H9 (cell line): Measurements from ENCODE around the gene VAV2. TPM values are rescaled to one million over a fixed set of nuclear protein-coding genes. Genes with fewer than 3 reads are reported as not detected.

Experiments
- DNase-seq: peaks from one replicate; pipeline ENCODE4 v3.0.0-alpha.2; 2017
- H2AFZ ChIP-seq: one replicate; pipeline ENCODE4 v1.6.1; 2013; ENCODE audit warnings: mild to moderate bottlenecking, low read length, control low read depth, moderate library complexity
- H2AK5ac ChIP-seq: 2 replicates; pipeline ENCODE4 v1.6.1; 2013; ENCODE audit warnings: low read length, control low read depth, mixed read lengths; ENCODE audit not compliant: insufficient read length
- H2BK120ac ChIP-seq: one replicate; pipeline ENCODE4 v1.6.1; 2013; ENCODE audit warnings: low read depth, mild to moderate bottlenecking, low read length, control low read depth, inconsistent platforms; ENCODE audit not compliant: poor library complexity, severe bottlenecking
- H2BK12ac ChIP-seq: 2 replicates; pipeline ENCODE4 v1.6.1; 2013; ENCODE audit warnings: low read length, control low read depth, mixed read lengths, low read depth; ENCODE audit not compliant: insufficient read length
- H2BK15ac ChIP-seq: 2 replicates; pipeline ENCODE4 v1.6.1; 2013; ENCODE audit warnings: low read depth, low read length, control low read depth
- H2BK20ac ChIP-seq: one replicate; pipeline ENCODE4 v1.6.1; 2013; ENCODE audit warnings: low read depth, mild to moderate bottlenecking, low read length, control low read depth, inconsistent platforms; ENCODE audit not compliant: poor library complexity, severe bottlenecking
- H2BK5ac ChIP-seq: 2 replicates; pipeline ENCODE4 v1.6.1; 2013; ENCODE audit warnings: low read length, control low read depth, mixed read lengths; ENCODE audit not compliant: insufficient read length
- H3K14ac ChIP-seq: 2 replicates; pipeline ENCODE4 v1.6.1; 2013; ENCODE audit warnings: low read length, control low read depth; ENCODE audit not compliant: insufficient read depth
- H3K18ac ChIP-seq: 2 replicates; pipeline ENCODE4 v1.6.1; 2013; ENCODE audit warnings: low read depth, mild to moderate bottlenecking, mixed read lengths, low read length, control low read depth; ENCODE audit not compliant: insufficient read length
- H3K23ac ChIP-seq: 2 replicates; pipeline ENCODE4 v1.6.1; 2013; ENCODE audit warnings: low read length, control low read depth, mixed read lengths, low read depth; ENCODE audit not compliant: insufficient read length
- H3K23me2 ChIP-seq: 2 replicates; pipeline ENCODE4 v1.6.1; 2013; ENCODE audit warnings: low read depth, mild to moderate bottlenecking, mixed read lengths, low read length, control low read depth; ENCODE audit not compliant: insufficient read length, poor library complexity, severe bottlenecking
- H3K27ac ChIP-seq: 2 replicates; pipeline ENCODE4 v1.5.1; 2013; ENCODE audit warnings: low read length, control low read depth, mixed read lengths, low read depth; ENCODE audit not compliant: insufficient read length
- H3K27me3 ChIP-seq: 2 replicates; pipeline ENCODE4 v1.6.1; 2013; ENCODE audit warnings: low read length, control low read depth, inconsistent platforms; ENCODE audit not compliant: insufficient read depth
- H3K4ac ChIP-seq: 2 replicates; pipeline ENCODE4 v1.6.1; 2013; ENCODE audit warnings: low read depth, mild to moderate bottlenecking, control low read depth, inconsistent platforms, low read length, moderate library complexity
- H3K4me1 ChIP-seq: 2 replicates; pipeline ENCODE4 v1.6.1; 2013; ENCODE audit warnings: low read length, control low read depth, inconsistent platforms; ENCODE audit not compliant: insufficient read depth
- H3K4me2 ChIP-seq: 2 replicates; pipeline ENCODE4 v1.6.1; 2013; ENCODE audit warnings: low read length, control low read depth, mixed read lengths; ENCODE audit not compliant: insufficient read length, insufficient read depth
- H3K56ac ChIP-seq: 2 replicates; pipeline ENCODE4 v1.6.1; 2013; ENCODE audit warnings: low read depth, mild to moderate bottlenecking, mixed read lengths, low read length, control low read depth; ENCODE audit not compliant: insufficient read length
- H3K79me1 ChIP-seq: 2 replicates; pipeline ENCODE4 v1.6.1; 2013; ENCODE audit warnings: low read depth, mild to moderate bottlenecking, moderate library complexity, low read length, control low read depth, inconsistent platforms; ENCODE audit not compliant: insufficient read depth, poor library complexity, severe bottlenecking
- H3K79me2 ChIP-seq: 2 replicates; pipeline ENCODE4 v1.6.1; 2013; ENCODE audit warnings: low read length, control low read depth, inconsistent platforms; ENCODE audit not compliant: insufficient read depth
- H3K9ac ChIP-seq: 2 replicates; pipeline ENCODE4 v1.6.1; 2013; ENCODE audit warnings: low read length, control low read depth, mixed read lengths; ENCODE audit not compliant: insufficient read length; ENCODE audit errors: extremely low read depth
- H3K9me3 ChIP-seq: one replicate; pipeline ENCODE4 v1.6.1; 2013; ENCODE audit warnings: low read depth, low read length, inconsistent platforms; ENCODE audit not compliant: control insufficient read depth
- H3T11ph ChIP-seq: one replicate; pipeline ENCODE4 v1.6.1; 2013; ENCODE audit warnings: mild to moderate bottlenecking, low read length, control low read depth, inconsistent platforms
- H4K20me1 ChIP-seq: one replicate; pipeline ENCODE4 v1.6.1; 2013; ENCODE audit not compliant: control insufficient read depth, insufficient read length, insufficient read depth
- H4K5ac ChIP-seq: 2 replicates; pipeline ENCODE4 v1.6.1; 2013; ENCODE audit warnings: low read depth, mild to moderate bottlenecking, mixed read lengths, low read length, control low read depth; ENCODE audit not compliant: insufficient read length
- H4K8ac ChIP-seq: replicated peaks from 2 replicates; pipeline ENCODE4 v1.6.1; 2013; ENCODE audit warnings: low read length, control low read depth, mixed read lengths, low read depth; ENCODE audit not compliant: insufficient read length
- H4K91ac ChIP-seq: 2 replicates; pipeline ENCODE4 v1.6.1; 2013; ENCODE audit warnings: low read depth, mild to moderate bottlenecking, moderate library complexity, mixed read lengths, low read length, control low read depth; ENCODE audit not compliant: insufficient read length
- H3K27ac Mint-ChIP-seq, 3 experiments: 2 replicates in 2 of 3; 3 replicates in 1 of 3; pipeline ENCODE4 v1.8.0; 2020 to 2021; ENCODE audit warnings: mixed read lengths in 3 of 3, mild to moderate bottlenecking in 1 of 3, moderate library complexity in 1 of 3
- H3K27me3 Mint-ChIP-seq: 2 replicates; pipeline ENCODE4 v1.8.0; 2021; ENCODE audit warnings: low read depth, mild to moderate bottlenecking, moderate library complexity, mixed read lengths
- H3K36me3 Mint-ChIP-seq, 3 experiments: 2 replicates in 2 of 3; 3 replicates in 1 of 3; pipeline ENCODE4 v1.8.0; 2020 to 2021; ENCODE audit warnings: low read depth in 3 of 3, mixed read lengths in 3 of 3; ENCODE audit not compliant: insufficient read depth in 1 of 3
- H3K4me1 Mint-ChIP-seq, 2 experiments: 2 replicates each; pipeline ENCODE4 v1.8.0; 2020; ENCODE audit warnings: mixed read lengths in 2 of 2
- H3K4me3 Mint-ChIP-seq, 2 experiments: 2 replicates in 1 of 2; 3 replicates in 1 of 2; pipeline ENCODE4 v1.8.0; 2020 to 2021; ENCODE audit warnings: mild to moderate bottlenecking in 2 of 2, mixed read lengths in 2 of 2, moderate library complexity in 1 of 2
- H3K9me3 Mint-ChIP-seq, 2 experiments: 2 replicates in 1 of 2; 3 replicates in 1 of 2; pipeline ENCODE4 v1.8.0; 2020; ENCODE audit warnings: mild to moderate bottlenecking in 2 of 2, mixed read lengths in 2 of 2, moderate library complexity in 1 of 2
- CTCF ChIP-seq: fragments of 200-600 bp; sonication (generic); conservative IDR thresholded peaks from 3 replicates; pipeline ENCODE4 v1.8.0; 2021; ENCODE audit warnings: antibody characterized with exemption, mild to moderate bottlenecking
- WGBS: extraction: QIAGEN DNeasy Blood & Tissue Kit; methylation state at CpG from one replicate; pipeline ENCODE4 v1.1.7; 2013; ENCODE audit warnings: missing lambda C conversion rate, low lambda C conversion rate, mixed read lengths; ENCODE audit not compliant: insufficient read length; ENCODE audit errors: extremely low coverage; 5-methylcytosine and 5-hydroxymethylcytosine counted together
- total RNA-seq: library from RNA; stranded (reverse); gene quantifications from 2 replicates; pipeline ENCODE4 v1.2.1, GENCODE V29; 2021

Gene VAV2
- total RNA-seq, 1 experiment from 2014 or later, result 58.7 TPM

- H2AK5ac ChIP-seq, result no peak overlapping the region
- H3K9ac ChIP-seq, result no peak overlapping the region
- Mint-ChIP-seq H3K27me3 (no peaks in the 10 kb centered on the region), H3K9me3 (peaks cover 0 to 8% of the 10 kb centered on the region in 2 experiments; a peak in 3 of 5 replicates), H3K4me1 (peaks cover 15 to 17% of the 10 kb centered on the region in 2 experiments), H3K36me3 (peaks cover 15 to 35% (median 23%) of the 10 kb centered on the region in 3 experiments; a peak in 6 of 7 replicates), H3K4me3 (no peak overlapping the region), H3K27ac (no peak overlapping the region)
- no peaks in the 10 kb centered on the region for H3K4me1 ChIP-seq
- no peak overlapping the region for H4K91ac ChIP-seq
- no CpG with 5 or more reads among the region's 9 CpGs for WGBS
- H3K79me1 ChIP-seq, result no peaks in the 10 kb centered on the region
- no peak for DNase-seq
- no peak overlapping the region; the same call in 1 of the 2 replicates for H3K14ac ChIP-seq
- no peak overlapping the region for H2BK120ac ChIP-seq
- no peaks in the 10 kb centered on the region for H3K27me3 ChIP-seq
- H3K18ac ChIP-seq, result no peak overlapping the region
- no peak overlapping the region for H3K4me2 ChIP-seq
- H3K4ac ChIP-seq, result no peak overlapping the region
- no peak overlapping the region for H2BK20ac ChIP-seq
- H2AFZ ChIP-seq, result no peak overlapping the region
- H2BK5ac ChIP-seq, result no peak overlapping the region
- H3K9me3 ChIP-seq, result no peaks in the 10 kb centered on the region
- no peak overlapping the region for H4K8ac ChIP-seq
- H3K79me2 ChIP-seq, result peaks cover 3% of the 10 kb centered on the region; the same call in 1 of the 2 replicates
- no peak overlapping the region for H2BK12ac ChIP-seq
- no peak overlapping the region for H3K27ac ChIP-seq
- TF ChIP-seq CTCF, result no peak
- no peak overlapping the region for H3K23ac ChIP-seq
- no peaks in the 10 kb centered on the region for H3K23me2 ChIP-seq
- H4K5ac ChIP-seq, result no peak overlapping the region
- H3K56ac ChIP-seq, result no peak overlapping the region
- no peak overlapping the region for H3T11ph ChIP-seq
- no peaks in the 10 kb centered on the region for H4K20me1 ChIP-seq
- no peak overlapping the region for H2BK15ac ChIP-seq
These were observed 59.5 kb downstream of the VAV2 start for GRCh38 chr9:133932633-133933032.
